Central memory CD8-positive, alpha-beta T cell (primary cell): ENCODE measurements around the gene MICAL2.

Source experiments
- ATAC-seq: fragments of 150-1000 bp; cut with Tn5 transposase; replicated peaks from 2 replicates; pipeline ENCODE4 v1.10.0; 2022; ENCODE audit warnings: mild to moderate bottlenecking, moderate FRiP score, moderate number of reproducible peaks; ENCODE audit not compliant: poor library complexity, severe bottlenecking; ENCODE audit errors: extremely low read depth
- DNase-seq, 2 donors: peaks; one replicate each; pipeline ENCODE4 v3.0.0; 2021; ENCODE audit warnings: low spot score in 2 of 2
- H3K27ac Mint-ChIP-seq: one replicate; pipeline ENCODE4 v1.8.0; 2022; ENCODE audit warnings: low read depth, mild to moderate bottlenecking, moderate library complexity, mixed read lengths
- H3K27me3 Mint-ChIP-seq: one replicate; pipeline ENCODE4 v1.8.0; 2022; ENCODE audit warnings: mixed read lengths
- H3K36me3 Mint-ChIP-seq: one replicate; pipeline ENCODE4 v1.8.0; 2022; ENCODE audit warnings: mild to moderate bottlenecking, moderate library complexity, mixed read lengths; ENCODE audit not compliant: insufficient read depth
- H3K4me1 Mint-ChIP-seq: one replicate; pipeline ENCODE4 v1.8.0; 2022; ENCODE audit warnings: mixed read lengths
- H3K4me3 Mint-ChIP-seq: one replicate; pipeline ENCODE4 v1.8.0; 2022; ENCODE audit warnings: mild to moderate bottlenecking, moderate library complexity, mixed read lengths
- H3K9me3 Mint-ChIP-seq: one replicate; pipeline ENCODE4 v1.8.0; 2022; ENCODE audit warnings: mixed read lengths

MICAL2 gene

DNA sequence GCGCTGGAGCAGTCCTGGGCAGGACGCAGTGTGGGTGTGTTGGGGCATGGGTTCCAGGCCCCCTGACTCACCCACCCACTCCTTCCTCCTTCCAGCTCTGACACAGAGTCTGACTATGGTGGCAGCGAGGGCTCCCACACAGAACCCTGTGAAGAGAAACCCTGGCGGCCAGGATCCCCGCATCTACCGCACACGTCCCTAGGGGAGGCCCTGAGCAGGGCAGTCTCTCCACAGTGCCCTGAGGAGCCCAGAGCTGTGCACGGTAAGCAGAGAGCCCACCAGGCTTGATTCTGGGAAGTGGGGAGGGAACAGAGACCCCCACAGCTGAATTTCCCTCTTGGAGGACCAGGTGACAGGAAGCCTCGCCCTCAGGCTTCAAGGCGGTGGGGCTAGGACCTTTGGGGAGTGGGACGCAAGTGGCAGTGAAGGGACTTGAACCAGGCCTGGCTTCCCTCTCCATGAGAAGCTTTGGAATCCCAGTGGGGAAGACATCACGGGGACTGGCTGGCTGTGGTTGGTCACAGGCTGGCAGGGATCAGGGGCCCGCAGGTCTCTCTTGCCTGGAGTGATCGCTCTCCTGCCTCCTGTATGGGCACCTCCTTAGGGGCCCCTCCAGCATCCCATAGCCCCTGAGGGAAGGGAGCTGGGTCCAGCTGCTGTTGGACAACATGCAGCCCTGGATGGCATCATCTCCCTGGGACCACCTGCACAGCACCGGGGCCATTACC, 170.6 kb downstream of the MICAL2 start:
- no peaks in the 10 kb centered on the region for H3K27me3 Mint-ChIP-seq
- no peaks in the 10 kb centered on the region for H3K4me1 Mint-ChIP-seq
- peak overlapping the region; percentile 59 for H3K27ac Mint-ChIP-seq
- ATAC-seq (no peak), DNase-seq (no peak)
- H3K4me3 Mint-ChIP-seq: no peak overlapping the region
- H3K36me3 Mint-ChIP-seq: peaks cover 2% of the 10 kb centered on the region
- no peaks in the 10 kb centered on the region for H3K9me3 Mint-ChIP-seq

- ATAC-seq (no peak), DNase-seq (peak; percentile 69 to 74)
- Mint-ChIP-seq H3K9me3 (no peaks in the 10 kb centered on the region), H3K36me3 (peaks cover 2% of the 10 kb centered on the region), H3K27me3 (no peaks in the 10 kb centered on the region), H3K4me3 (no peak overlapping the region), H3K27ac (peak overlapping the region; percentile 59), H3K4me1 (no peaks in the 10 kb centered on the region)
Measured at GRCh38 chr11:12281571-12282478, 171.4 kb downstream of the MICAL2 start.

DNA sequence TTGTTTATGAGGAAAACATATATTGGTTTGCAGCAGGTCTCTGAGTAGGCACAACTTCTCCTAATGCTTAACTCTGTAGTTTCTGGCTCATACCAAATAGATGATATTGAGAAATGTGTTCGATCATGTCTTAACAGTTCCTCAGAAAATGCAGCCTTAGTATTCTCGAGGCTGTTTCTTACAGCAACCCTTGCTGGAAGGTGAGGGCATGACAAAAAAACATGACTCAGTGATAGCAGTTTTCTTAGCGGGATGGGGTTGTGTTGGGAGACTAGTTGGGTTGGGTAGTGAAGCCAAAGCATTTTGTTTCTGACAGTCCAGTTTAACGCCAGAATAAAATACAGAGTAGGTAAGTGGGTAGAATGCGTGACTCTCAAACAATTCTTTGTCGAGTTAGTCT, 172.3 kb downstream of the MICAL2 start:
- DNase-seq (no peak), ATAC-seq (no peak)
- Mint-ChIP-seq H3K4me3 (no peak overlapping the region), H3K27me3 (no peaks in the 10 kb centered on the region), H3K27ac (no peak overlapping the region), H3K9me3 (no peaks in the 10 kb centered on the region), H3K36me3 (peaks cover 2% of the 10 kb centered on the region), H3K4me1 (no peaks in the 10 kb centered on the region)

DNA sequence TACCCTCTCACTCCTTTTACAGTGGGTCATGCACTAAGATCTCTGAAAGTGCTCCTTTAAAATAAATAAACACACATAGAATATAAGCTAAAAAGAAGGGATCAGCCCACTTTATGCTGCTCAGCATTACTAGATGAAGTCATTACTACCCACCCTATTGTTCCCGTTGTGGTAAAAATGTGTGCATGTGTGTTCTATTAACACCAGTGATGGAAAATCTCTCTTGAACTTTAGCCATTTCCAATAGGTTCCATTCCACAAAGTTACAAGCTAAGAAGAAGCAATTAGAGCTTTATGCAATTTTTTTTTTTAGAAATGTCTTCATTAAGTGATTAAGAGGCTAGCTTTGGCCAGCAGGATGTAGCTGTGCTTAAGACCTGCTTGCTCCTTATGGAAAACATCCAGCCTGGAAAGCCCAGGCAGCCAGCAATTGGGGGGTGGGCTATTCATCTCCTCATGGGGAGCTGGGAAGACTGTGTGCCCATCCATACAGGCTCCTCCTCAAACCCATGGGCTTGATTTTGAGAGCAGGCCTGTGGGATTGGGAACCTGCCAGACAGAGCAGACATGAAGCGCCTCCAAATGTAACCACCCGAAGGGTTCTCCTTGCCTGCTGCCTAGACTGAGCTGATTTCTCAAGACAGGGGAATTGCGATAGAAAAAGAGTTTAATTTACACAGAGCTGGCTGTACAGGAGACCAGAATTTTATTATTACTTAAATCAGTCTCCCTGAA, 174.1 kb downstream of the MICAL2 start:
- no peaks in the 10 kb centered on the region for H3K4me1 Mint-ChIP-seq
- no peaks in the 10 kb centered on the region for H3K27me3 Mint-ChIP-seq
- no peaks in the 10 kb centered on the region for H3K9me3 Mint-ChIP-seq
- DNase-seq (no peak), ATAC-seq (no peak)
- no peak overlapping the region for H3K27ac Mint-ChIP-seq
- peaks cover 2% of the 10 kb centered on the region for H3K36me3 Mint-ChIP-seq
- H3K4me3 Mint-ChIP-seq: no peak overlapping the region

GRCh38 chr11:12285106-12285505, 174.7 kb downstream of the MICAL2 start:
- Mint-ChIP-seq H3K4me3 (no peak overlapping the region), H3K27ac (no peak overlapping the region), H3K36me3 (peaks cover 2% of the 10 kb centered on the region), H3K27me3 (no peaks in the 10 kb centered on the region), H3K9me3 (no peaks in the 10 kb centered on the region), H3K4me1 (peaks cover 6% of the 10 kb centered on the region)
- DNase-seq (no peak), ATAC-seq (no peak)

GRCh38 chr11:12285811-12286222, 175.4 kb downstream of the MICAL2 start:
- DNase-seq: peak; percentile 4 to 5
- Mint-ChIP-seq H3K27ac (no peak overlapping the region), H3K36me3 (peaks cover 3% of the 10 kb centered on the region), H3K4me1 (peaks cover 9% of the 10 kb centered on the region), H3K9me3 (no peaks in the 10 kb centered on the region), H3K27me3 (no peaks in the 10 kb centered on the region), H3K4me3 (no peak overlapping the region)
- no peak for ATAC-seq

DNA sequence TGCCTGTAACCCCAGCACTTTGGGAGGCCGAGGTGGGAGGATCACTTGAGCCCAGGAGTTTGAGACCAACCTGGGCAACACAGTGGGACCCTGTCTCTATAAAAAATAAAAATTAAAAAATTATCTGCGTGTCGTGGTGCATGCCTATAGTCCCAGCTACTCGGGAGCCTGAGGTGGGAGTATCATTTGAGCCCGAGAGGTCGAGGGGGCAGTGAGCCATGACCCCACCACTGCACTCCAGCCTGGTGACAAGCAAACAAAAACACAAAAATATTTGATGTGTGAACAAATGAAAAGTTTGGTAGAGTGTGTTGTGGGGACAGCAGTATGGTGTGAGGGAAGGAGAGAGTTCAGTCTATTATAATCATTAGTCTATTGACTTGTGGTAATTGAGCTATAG, 176.2 kb downstream of the MICAL2 start:
- Mint-ChIP-seq H3K4me3 (no peak overlapping the region), H3K4me1 (peaks cover 9% of the 10 kb centered on the region), H3K36me3 (peaks cover 5% of the 10 kb centered on the region), H3K27me3 (no peaks in the 10 kb centered on the region), H3K9me3 (no peaks in the 10 kb centered on the region), H3K27ac (no peak overlapping the region)
- ATAC-seq (no peak), DNase-seq (peak in 1 of 2 donors; percentile 2)

GRCh38 chr11:12287009-12287373, 176.6 kb downstream of the MICAL2 start:
- peaks cover 9% of the 10 kb centered on the region for H3K4me1 Mint-ChIP-seq
- DNase-seq: peak in 1 of 2 donors; percentile 1
- H3K4me3 Mint-ChIP-seq: no peak overlapping the region
- no peak overlapping the region for H3K27ac Mint-ChIP-seq
- ATAC-seq: no peak
- no peaks in the 10 kb centered on the region for H3K27me3 Mint-ChIP-seq
- H3K9me3 Mint-ChIP-seq: no peaks in the 10 kb centered on the region
- H3K36me3 Mint-ChIP-seq: peaks cover 7% of the 10 kb centered on the region

DNA sequence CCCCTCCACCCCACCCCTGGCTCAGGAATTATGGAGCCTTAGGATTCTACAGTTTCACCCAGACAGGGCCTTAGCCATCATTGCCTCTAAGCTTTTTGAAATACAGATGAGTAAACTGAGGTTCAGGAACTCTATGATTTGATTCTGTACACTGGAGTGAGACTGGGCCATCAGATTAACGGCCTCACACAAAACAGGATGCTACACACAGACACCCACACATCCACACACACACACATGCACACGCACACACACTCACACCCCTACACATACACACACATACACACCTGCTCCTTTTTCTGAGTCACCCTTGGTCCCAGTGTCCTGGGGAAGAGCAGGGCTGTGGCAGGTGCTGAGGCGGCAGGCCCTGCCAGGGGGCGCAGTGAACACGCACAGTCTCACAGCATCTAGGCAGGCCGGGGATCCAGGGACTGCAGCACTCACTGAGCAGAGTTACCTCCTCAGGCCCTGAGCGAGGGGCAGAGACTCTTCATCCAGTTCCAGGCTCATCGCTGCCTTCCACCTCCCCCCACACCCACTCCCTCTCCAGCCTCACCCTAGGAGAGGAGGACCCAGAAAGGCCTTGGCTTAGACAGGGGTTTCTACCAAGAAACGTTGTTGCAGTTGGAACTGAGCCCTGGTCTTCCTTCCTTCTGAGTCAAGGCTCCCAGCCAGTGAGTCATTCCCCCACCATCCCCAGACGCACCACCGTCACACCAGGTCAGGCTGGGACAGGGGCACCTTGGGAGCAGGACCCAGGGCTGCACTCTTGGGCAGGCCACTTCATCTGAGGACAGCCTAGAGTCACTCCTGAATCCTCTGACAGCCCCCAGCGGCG, 177.2 kb downstream of the MICAL2 start:
- Mint-ChIP-seq H3K9me3 (no peaks in the 10 kb centered on the region), H3K4me3 (no peak overlapping the region), H3K27ac (no peak overlapping the region), H3K27me3 (no peaks in the 10 kb centered on the region), H3K4me1 (peaks cover 9% of the 10 kb centered on the region), H3K36me3 (peaks cover 8% of the 10 kb centered on the region)
- ATAC-seq (no peak), DNase-seq (peak; percentile 6 to 8)

GRCh38 chr11:12288212-12288930, 178.0 kb downstream of the MICAL2 start:
- no peak overlapping the region for H3K4me3 Mint-ChIP-seq
- DNase-seq (peak; percentile 9 to 25), ATAC-seq (peak; percentile 32)
- H3K36me3 Mint-ChIP-seq: peaks cover 6% of the 10 kb centered on the region
- H3K27ac Mint-ChIP-seq: no peak overlapping the region
- H3K9me3 Mint-ChIP-seq: no peaks in the 10 kb centered on the region
- no peaks in the 10 kb centered on the region for H3K27me3 Mint-ChIP-seq
- H3K4me1 Mint-ChIP-seq: peaks cover 9% of the 10 kb centered on the region

GRCh38 chr11:12288931-12289666, 178.7 kb downstream of the MICAL2 start:
- H3K27me3 Mint-ChIP-seq: no peaks in the 10 kb centered on the region
- peak; percentile 8 for DNase-seq
- no peak for ATAC-seq
- no peak overlapping the region for H3K27ac Mint-ChIP-seq
- no peak overlapping the region for H3K4me3 Mint-ChIP-seq
- H3K36me3 Mint-ChIP-seq: peaks cover 10% of the 10 kb centered on the region
- peaks cover 9% of the 10 kb centered on the region for H3K4me1 Mint-ChIP-seq
- no peaks in the 10 kb centered on the region for H3K9me3 Mint-ChIP-seq
